Measurements from ENCODE around the gene LZTS3.

DNA sequence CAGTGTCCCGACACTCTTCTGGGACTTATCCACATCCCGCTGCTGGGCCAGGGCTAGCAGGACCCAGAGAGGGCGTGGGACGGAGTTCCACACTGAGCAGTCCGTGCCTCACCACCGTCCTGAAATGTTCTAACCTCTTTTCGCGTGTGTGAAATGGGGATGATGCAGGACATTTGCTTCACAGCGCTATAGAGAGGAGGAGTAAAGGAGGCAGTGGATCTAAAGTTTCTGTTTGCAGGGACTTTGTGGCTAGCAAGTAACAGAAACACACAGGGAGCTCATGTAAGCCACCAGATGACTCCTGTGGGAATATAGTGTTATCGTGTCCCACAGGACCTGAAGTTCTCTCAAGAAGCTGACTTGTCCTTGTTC is 36.6 kb upstream of the LZTS3 start:
- TF ChIP-seq, protein P1, sequence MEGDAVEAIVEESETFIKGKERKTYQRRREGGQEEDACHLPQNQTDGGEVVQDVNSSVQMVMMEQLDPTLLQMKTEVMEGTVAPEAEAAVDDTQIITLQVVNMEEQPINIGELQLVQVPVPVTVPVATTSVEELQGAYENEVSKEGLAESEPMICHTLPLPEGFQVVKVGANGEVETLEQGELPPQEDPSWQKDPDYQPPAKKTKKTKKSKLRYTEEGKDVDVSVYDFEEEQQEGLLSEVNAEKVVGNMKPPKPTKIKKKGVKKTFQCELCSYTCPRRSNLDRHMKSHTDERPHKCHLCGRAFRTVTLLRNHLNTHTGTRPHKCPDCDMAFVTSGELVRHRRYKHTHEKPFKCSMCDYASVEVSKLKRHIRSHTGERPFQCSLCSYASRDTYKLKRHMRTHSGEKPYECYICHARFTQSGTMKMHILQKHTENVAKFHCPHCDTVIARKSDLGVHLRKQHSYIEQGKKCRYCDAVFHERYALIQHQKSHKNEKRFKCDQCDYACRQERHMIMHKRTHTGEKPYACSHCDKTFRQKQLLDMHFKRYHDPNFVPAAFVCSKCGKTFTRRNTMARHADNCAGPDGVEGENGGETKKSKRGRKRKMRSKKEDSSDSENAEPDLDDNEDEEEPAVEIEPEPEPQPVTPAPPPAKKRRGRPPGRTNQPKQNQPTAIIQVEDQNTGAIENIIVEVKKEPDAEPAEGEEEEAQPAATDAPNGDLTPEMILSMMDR (IDR thresholded peaks at IDR 0.05), result no peak
- TF ChIP-seq POLR2A (IDR thresholded peaks at IDR 0.05), result no peak
